HUES48 (cell line): ENCODE results near the gene E2F2.
A peak's percentile ranks its signal among the peaks of the same experiment; 100 is the strongest.

Source experiments
- H3K27ac ChIP-seq: one replicate; pipeline ENCODE4 v1.7.0; 2013; ENCODE audit warnings: low read depth, low read length, inconsistent platforms
- H3K27me3 ChIP-seq: 2 replicates; pipeline ENCODE4 v1.6.1; 2013; ENCODE audit warnings: mild to moderate bottlenecking, low read length; ENCODE audit not compliant: control insufficient read depth, insufficient read depth
- H3K36me3 ChIP-seq: 2 replicates; pipeline ENCODE4 v1.6.1; 2013; ENCODE audit warnings: low read length; ENCODE audit not compliant: control insufficient read depth, insufficient read depth
- H3K4me1 ChIP-seq: 2 replicates; pipeline ENCODE4 v1.6.1; 2013; ENCODE audit warnings: mild to moderate bottlenecking, low read length; ENCODE audit not compliant: control insufficient read depth, insufficient read depth
- H3K4me3 ChIP-seq: 2 replicates; pipeline ENCODE4 v1.5.1; 2013; ENCODE audit warnings: mild to moderate bottlenecking, low read depth, low read length
- H3K9ac ChIP-seq: 2 replicates; pipeline ENCODE4 v1.6.1; 2013; ENCODE audit warnings: mild to moderate bottlenecking, low read depth, low read length, moderate library complexity
- H3K9me3 ChIP-seq: 2 replicates; pipeline ENCODE4 v1.6.1; 2013; ENCODE audit warnings: low read length; ENCODE audit not compliant: control insufficient read depth, insufficient read depth

The E2F2 gene

DNA sequence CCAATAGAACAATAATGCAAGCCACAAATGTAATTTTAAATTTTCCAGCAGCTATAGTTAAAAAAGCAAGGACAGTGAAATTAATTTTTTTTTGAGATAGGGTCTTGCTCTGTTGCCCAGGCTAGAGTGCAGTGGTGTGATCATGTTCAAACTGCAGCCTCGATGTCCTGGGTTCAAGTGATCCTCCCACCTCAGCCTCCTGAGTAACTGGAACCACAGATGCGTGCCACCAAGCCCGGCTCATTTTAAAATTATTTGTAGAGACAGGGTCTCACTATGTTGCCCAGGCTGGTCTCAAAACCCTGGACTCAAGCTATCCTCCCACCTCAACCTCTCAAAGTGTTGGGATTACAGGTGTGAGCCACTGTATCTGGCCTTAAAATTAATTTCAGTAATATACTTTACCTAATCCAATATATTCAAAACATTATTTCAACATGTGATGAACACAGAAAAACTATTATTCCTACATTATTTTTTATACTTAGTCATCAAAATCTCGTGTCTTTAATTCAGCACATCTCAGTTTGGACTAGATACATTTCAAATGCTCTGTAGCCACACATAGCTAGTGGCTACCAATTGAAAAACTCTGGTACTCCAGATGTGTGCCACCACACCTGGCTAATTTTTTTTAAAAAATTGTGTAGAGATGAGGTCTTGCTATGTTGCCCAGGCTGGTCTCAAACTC lies 39.1 kb upstream of the E2F2 start:
- Histone ChIP-seq H3K4me1 (peaks cover 12% of the 10 kb centered on the region), H3K9me3 (no peaks in the 10 kb centered on the region)

DNA sequence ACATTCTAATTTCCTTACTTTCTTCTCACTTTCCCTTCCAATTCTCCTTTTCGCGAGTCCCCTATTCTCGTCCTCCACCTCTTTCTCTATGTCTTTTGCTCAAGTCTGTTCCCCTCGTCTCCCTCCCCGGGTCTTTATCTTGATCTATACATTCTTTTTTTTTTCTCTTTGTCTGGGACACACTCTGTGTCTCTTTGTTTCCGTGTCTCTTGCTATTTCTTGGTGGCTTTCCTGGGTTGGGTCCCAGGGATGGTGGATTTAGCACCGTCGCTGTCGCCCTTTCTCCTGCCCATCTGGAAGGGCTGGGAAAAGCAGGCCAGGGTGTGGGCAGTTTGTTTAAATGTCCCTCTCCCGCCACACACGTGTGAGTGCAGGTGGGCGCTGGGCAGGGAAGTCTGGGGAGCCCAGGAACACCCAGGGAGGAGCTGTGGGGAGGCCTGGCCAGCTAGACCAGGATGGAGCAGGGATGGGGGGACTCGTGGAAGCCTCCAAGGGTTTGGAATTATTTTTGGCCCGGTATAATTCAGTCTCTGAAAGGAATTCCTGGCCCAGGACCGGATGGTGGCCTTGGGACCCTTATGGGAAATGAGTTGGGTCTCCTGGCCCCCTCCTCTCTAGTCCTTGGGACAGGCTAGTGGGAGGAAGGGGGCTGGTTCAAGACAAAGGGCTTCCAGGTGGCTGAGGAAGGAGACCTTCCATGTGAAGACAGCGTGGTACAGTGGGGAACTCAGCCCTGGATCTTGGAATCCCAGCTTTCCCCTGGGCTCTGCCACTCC lies 37.8 kb upstream of the E2F2 start:
- peak overlapping the region; percentile 70 for H3K27ac ChIP-seq
- peaks cover 18% of the 10 kb centered on the region for H3K4me1 ChIP-seq

More for the DNA sequence above, 39.1 kb upstream of the E2F2 start:
- Histone ChIP-seq H3K27ac (no peak overlapping the region), H3K4me3 (no peak overlapping the region), H3K27me3 (peaks cover 19% of the 10 kb centered on the region), H3K36me3 (no peaks in the 10 kb centered on the region), H3K9ac (no peak overlapping the region)

DNA sequence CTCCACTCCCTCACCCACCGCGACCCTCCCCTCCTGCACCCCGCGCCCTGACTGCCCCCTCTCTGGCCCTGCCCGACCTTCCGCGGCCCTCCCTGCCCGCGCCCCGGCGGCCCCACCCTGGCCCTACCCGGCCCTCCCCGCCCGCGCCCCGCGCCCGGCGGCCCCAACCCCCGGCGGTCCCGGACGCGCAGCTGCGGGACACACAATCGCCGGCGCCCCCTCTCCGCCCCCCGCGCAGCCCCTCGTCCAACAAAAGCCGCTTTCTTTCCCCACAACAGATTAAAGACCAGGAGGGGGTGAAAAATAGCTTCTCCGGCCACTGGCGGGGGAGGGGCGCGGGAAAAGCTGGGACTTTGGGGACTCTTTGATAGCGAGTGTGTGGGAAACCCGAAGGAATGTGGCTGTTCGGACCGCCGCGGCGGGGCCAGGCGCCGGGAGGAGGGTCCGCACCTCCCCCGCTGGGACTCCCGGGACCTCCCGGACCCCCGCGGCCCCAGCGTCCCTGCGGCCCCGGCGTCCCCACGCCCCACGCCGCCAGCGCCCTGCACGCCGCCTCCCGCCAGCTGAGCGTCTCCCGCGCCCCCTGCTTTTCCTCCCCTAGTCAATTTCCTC lies 37.1 kb upstream of the E2F2 start:
- Histone ChIP-seq H3K9ac (peak overlapping the region; percentile 38; the same call in 1 of the 2 replicates), H3K4me3 (peak overlapping the region; percentile 61)

More for the DNA sequence above, 37.8 kb upstream of the E2F2 start:
- peak overlapping the region; percentile 61 for H3K4me3 ChIP-seq
- H3K36me3 ChIP-seq, result no peaks in the 10 kb centered on the region
- peaks cover 19% of the 10 kb centered on the region for H3K27me3 ChIP-seq
- H3K9ac ChIP-seq, result peak overlapping the region; percentile 38; the same call in 1 of the 2 replicates
- no peaks in the 10 kb centered on the region for H3K9me3 ChIP-seq

DNA sequence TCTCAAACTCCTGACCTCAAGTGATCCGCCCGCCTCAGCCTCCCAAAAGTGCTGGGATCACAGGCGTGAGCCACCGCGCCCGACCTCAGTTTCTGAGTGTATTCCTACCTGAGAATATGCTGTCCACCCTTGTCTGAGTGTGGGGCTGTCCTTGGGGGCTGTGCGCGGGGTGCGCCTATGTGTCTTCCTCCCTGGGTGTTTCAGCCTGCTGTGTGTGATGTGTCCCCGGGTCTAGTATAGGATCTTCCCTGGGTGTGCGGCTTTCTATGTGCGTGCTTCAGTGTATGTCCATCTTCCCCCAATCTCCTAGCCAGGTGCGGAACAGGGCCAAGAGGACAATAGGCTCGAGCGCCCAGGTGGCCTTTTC lies 36.6 kb upstream of the E2F2 start:
- Histone ChIP-seq H3K36me3 (no peaks in the 10 kb centered on the region), H3K4me3 (peak overlapping the region; percentile 42; the same call in 1 of the 2 replicates), H3K27ac (peak overlapping the region; percentile 36), H3K9ac (no peak overlapping the region), H3K9me3 (no peaks in the 10 kb centered on the region), H3K27me3 (peaks cover 19% of the 10 kb centered on the region), H3K4me1 (peaks cover 27% of the 10 kb centered on the region)

More for the DNA sequence above, 37.1 kb upstream of the E2F2 start:
- H3K36me3 ChIP-seq, result no peaks in the 10 kb centered on the region
- peaks cover 22% of the 10 kb centered on the region for H3K4me1 ChIP-seq
- peak overlapping the region; percentile 70 for H3K27ac ChIP-seq
- H3K9me3 ChIP-seq, result no peaks in the 10 kb centered on the region
- H3K27me3 ChIP-seq, result peaks cover 19% of the 10 kb centered on the region

DNA sequence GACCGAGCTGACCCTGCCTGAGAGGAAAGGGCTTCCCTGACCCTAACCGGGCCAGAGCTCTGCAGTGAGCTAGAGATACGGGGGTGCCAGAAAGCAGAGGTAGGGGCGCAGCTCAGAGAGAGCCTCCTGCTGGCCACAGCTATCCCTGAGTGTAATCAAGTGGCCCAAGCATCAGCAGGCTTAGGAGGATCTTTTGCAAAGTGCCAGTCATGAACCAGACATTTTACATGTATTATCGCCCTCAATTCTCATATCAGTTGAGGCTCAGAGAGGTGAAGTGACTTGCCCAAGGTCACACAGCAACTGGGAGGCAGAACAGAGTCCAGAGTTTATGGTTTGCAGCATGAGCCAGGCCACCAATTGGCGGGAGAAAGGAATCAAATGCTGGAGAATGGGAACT lies 35.3 kb upstream of the E2F2 start:
- Histone ChIP-seq H3K36me3 (no peaks in the 10 kb centered on the region), H3K27me3 (peaks cover 25% of the 10 kb centered on the region), H3K9ac (no peak overlapping the region), H3K27ac (no peak overlapping the region), H3K9me3 (no peaks in the 10 kb centered on the region), H3K4me3 (no peak overlapping the region), H3K4me1 (peaks cover 38% of the 10 kb centered on the region)

DNA sequence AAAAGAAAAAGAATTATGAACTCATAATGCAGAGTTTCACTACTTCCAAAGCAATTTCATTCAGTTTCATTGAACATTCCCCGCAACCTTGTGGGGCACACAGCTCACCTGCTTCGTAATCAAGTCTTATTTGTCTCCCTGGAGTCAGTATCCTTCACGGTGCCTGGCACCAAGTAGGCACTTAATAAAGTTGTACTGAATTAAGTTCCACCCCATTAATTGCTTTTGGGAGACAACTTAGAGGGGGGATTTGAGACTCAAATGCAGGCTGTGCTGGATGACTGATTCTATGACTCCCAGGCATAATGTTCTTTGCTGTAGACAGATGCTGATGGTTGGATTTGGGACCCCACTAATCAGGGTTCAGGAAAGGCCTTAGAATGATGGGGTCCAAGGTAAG lies 34.7 kb upstream of the E2F2 start:
- Histone ChIP-seq H3K27me3 (peaks cover 30% of the 10 kb centered on the region), H3K9me3 (no peaks in the 10 kb centered on the region), H3K27ac (no peak overlapping the region), H3K4me3 (no peak overlapping the region), H3K36me3 (no peaks in the 10 kb centered on the region), H3K9ac (no peak overlapping the region), H3K4me1 (peaks cover 43% of the 10 kb centered on the region)

GRCh38 chr1:23564529-23565122 lies 33.6 kb upstream of the E2F2 start:
- peaks cover 54% of the 10 kb centered on the region for H3K4me1 ChIP-seq
- peaks cover 38% of the 10 kb centered on the region for H3K27me3 ChIP-seq
- no peaks in the 10 kb centered on the region for H3K9me3 ChIP-seq
- H3K27ac ChIP-seq, result peak overlapping the region; percentile 25
- H3K36me3 ChIP-seq, result no peaks in the 10 kb centered on the region
- no peak overlapping the region for H3K9ac ChIP-seq
- no peak overlapping the region for H3K4me3 ChIP-seq

DNA sequence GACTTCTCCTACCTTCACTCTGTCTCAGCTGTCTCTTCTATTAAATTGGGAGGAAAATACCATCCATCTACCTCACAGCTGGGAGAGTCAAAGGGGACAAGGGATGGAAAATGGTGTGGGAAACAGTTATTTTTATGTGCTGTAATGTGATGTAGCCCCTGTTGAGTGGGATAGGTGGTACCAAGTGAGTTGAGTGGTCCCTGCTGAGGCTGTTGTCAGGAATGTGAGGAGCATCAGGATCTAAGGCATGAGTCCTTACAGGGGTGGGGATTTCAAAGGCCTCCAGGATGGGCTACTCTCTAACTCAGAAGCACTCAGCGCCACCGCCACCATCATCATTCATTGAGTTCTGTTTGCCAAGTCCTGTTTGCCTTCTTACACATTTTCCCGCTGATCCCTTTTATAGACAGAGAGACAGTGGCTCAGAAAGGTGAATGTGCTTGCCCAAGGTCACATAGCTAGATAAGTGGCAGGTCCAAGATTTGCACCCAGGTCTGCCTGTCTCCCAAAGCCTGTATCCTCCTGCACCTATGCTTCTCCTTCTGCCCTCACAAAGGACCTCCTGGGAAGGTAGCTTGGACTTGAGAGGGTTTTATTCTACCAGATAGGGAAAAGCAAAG lies 32.8 kb upstream of the E2F2 start:
- Histone ChIP-seq H3K9me3 (no peaks in the 10 kb centered on the region), H3K4me1 (peaks cover 46% of the 10 kb centered on the region), H3K9ac (no peak overlapping the region)

GRCh38 chr1:23563003-23563402 lies 32.0 kb upstream of the E2F2 start:
- Histone ChIP-seq H3K27me3 (peaks cover 35% of the 10 kb centered on the region), H3K27ac (peak overlapping the region; percentile 97), H3K9ac (no peak overlapping the region), H3K36me3 (peaks cover 1% of the 10 kb centered on the region; the same call in 1 of the 2 replicates), H3K4me1 (peaks cover 41% of the 10 kb centered on the region), H3K9me3 (no peaks in the 10 kb centered on the region), H3K4me3 (no peak overlapping the region)

More for the DNA sequence above, 32.8 kb upstream of the E2F2 start:
- H3K27me3 ChIP-seq, result peaks cover 32% of the 10 kb centered on the region
- no peak overlapping the region for H3K4me3 ChIP-seq
- H3K36me3 ChIP-seq, result no peaks in the 10 kb centered on the region
- H3K27ac ChIP-seq, result peak overlapping the region; percentile 11

DNA sequence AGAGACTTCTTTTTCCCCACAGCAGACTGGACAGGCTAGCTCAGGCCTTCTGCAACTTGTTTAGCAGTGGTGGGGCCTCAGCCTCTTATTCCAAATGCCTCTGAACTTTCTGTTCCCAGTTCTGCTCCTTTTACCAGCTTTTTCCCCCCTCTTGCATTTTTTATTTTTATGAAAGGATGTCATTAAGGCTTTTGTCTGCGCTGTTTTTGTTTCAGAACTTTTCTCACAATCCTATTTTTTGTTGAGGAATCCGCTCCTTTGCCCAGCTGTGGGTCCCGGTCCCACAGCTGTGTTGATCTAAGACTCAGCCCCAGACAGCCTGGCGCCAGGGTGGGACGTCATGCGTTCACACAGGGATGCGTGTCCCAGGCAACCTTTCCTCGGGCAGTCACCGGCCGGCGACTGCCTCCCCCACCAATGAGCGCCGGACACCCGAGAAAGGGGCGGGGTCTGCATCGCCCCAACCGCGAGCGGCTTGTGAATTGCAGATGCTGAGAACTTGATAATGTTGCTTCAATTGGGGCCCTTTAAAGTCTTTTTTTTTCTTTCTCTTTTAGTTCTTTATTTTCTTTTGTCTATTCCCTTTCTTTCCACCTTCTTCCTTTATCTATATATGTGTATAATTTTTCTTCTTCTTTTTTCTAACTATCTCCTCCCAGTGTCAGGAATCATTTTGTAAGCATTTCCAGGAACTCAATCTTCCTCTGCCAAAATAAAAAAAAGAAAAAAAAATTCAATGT lies 31.3 kb upstream of the E2F2 start:
- H3K9ac ChIP-seq, result no peak overlapping the region
- H3K4me1 ChIP-seq, result peaks cover 46% of the 10 kb centered on the region
- peak overlapping the region; percentile 97 for H3K27ac ChIP-seq
- peak overlapping the region; percentile 20 for H3K4me3 ChIP-seq
- H3K27me3 ChIP-seq, result peaks cover 38% of the 10 kb centered on the region
- H3K9me3 ChIP-seq, result no peaks in the 10 kb centered on the region
- H3K36me3 ChIP-seq, result peaks cover 8% of the 10 kb centered on the region; the same call in 1 of the 2 replicates
